Ovary (tissue), 9 donors: ENCODE measurements around the gene GPD1L. TPM values are rescaled to one million over a fixed set of nuclear protein-coding genes. Genes with fewer than 3 reads are reported as not detected.

Experiments used
- DNase-seq, 5 donors: peaks; one replicate each; pipeline ENCODE4 v3.0.0-alpha.2; 2019 to 2020
- H3K27ac ChIP-seq, 2 donors: fragments of 200-600 bp; one replicate each; pipeline versions ENCODE4 v1.5.1 to v1.8.0; 2019 to 2022
- H3K27me3 ChIP-seq: fragments of 200-600 bp; one replicate; pipeline ENCODE4 v1.8.0; 2022
- H3K36me3 ChIP-seq: fragments of 200-600 bp; sonication (generic); one replicate; pipeline ENCODE4 v1.5.1; 2019
- H3K4me1 ChIP-seq: one replicate; pipeline ENCODE4 v1.8.1; 2013; ENCODE audit warnings: mild to moderate bottlenecking, moderate library complexity; ENCODE audit not compliant: insufficient read depth
- H3K4me3 ChIP-seq: fragments of 200-600 bp; sonication (generic); one replicate; pipeline ENCODE4 v1.5.1; 2017
- H3K9me3 ChIP-seq, 2 donors: fragments of 200-600 bp in 1 of 2; sonication (generic) in 1 of 2; one replicate each; pipeline versions ENCODE4 v1.5.1 to v1.8.1; 2013 to 2019; ENCODE audit warnings: mild to moderate bottlenecking in 1 of 2, moderate library complexity in 1 of 2
- CTCF ChIP-seq, 3 donors: fragments of 450-650 bp in 2 of 3; fragments of 200-600 bp in 1 of 3; IDR thresholded peaks; one replicate each; pipeline versions ENCODE4 v1.5.1 to v1.8.0; 2016 to 2022; ENCODE audit warnings: antibody characterized with exemption in 3 of 3, mild to moderate bottlenecking in 1 of 3
- EP300 ChIP-seq: sonication (generic); formaldehyde crosslinking; IDR thresholded peaks from one replicate; pipeline ENCODE4 v1.6.1; 2017; ENCODE audit warnings: antibody characterized with exemption
- POLR2A ChIP-seq: fragments of 450-650 bp; IDR thresholded peaks from one replicate; pipeline ENCODE4 v1.6.1; 2017; ENCODE audit warnings: antibody characterized with exemption, mild to moderate bottlenecking, moderate library complexity
- WGBS, 3 donors: extraction: QIAGEN DNeasy Blood & Tissue Kit in 1 of 3; methylation state at CpG; one replicate each; pipeline versions ENCODE4 v1.1.5 to v1.1.7; 2013 to 2017; 5-methylcytosine and 5-hydroxymethylcytosine counted together
- intact Hi-C, 4 donors: fragments of 100-400 bp; cut with DNase I; formaldehyde crosslinking; loops; one replicate each; pipeline versions ENCODE4 v1.11.0 to v1.15.1; 2022 to 2023
- polyA plus RNA-seq, 2 donors: library from polyadenylated mRNA; stranded (reverse); fragments of 200-250 nt in 1 of 2; fragments of 350-450 nt in 1 of 2; fragmentation: Illumina TruSeq in 1 of 2; extraction: RNeasy Lipid Tissue Mini Kit (QIAGEN cat#74804) in 1 of 2; gene quantifications; one replicate each; pipeline ENCODE4 v1.2.3, GENCODE V29; 2013 to 2014
- total RNA-seq, 7 donors: library from RNA; depleted of rRNA in 2 of 7; stranded (reverse); fragments of >200 nt in 2 of 7; fragmentation: NEBNext Ultra II Directional in 3 of 7; extraction: Animal tissue kit (Norgen Biotek cat#: 25700) in 3 of 7; gene quantifications; one replicate each; pipeline versions ENCODE4 v1.1.0 to v1.2.4, GENCODE V29; 2016 to 2023
- donor health status: DM: no; HTN: no; CAD: no; lungs with moderate emphysema.
- donor health status: DM: no; HTN: no; CAD: no.
- donor health status: Bipolar disorder and iron deficiency.
- donor health status: DM: yes; HTN: yes; CAD: no.
- donor health status: DM: no; HTN: no; CAD: no.
- donor health status: DM: yes; HTN: yes; CAD: no.

Gene GPD1L
- total and polyA plus RNA-seq, 9 donors: 14.4 to 38.4 (median 29.4) TPM

- WGBS, 3 donors: 75 to 91% (median 88%) methylated on average over 2 of the region's 2 CpGs
- intact Hi-C loops: no loop called here
These were observed 26.3 kb downstream of the GPD1L start for GRCh38 chr3:32132706-32133105.

GRCh38 chr3:32136703-32137102 is 30.3 kb downstream of the GPD1L start:
- no peaks in the 10 kb centered on the region for H3K9me3 ChIP-seq
- H3K27me3 ChIP-seq: no peaks in the 10 kb centered on the region
- TF ChIP-seq POLR2A: no peak
- TF ChIP-seq EP300: no peak
- no peak for TF ChIP-seq CTCF (IDR thresholded peaks at IDR 0.05)
- H3K27ac ChIP-seq: no peak overlapping the region
- no peaks in the 10 kb centered on the region for H3K36me3 ChIP-seq
- 86 to 100% (median 100%) methylated on average over 1 of the region's 1 CpG for WGBS, 3 donors
- DNase-seq: no peak
- intact Hi-C loops: loop anchor here in 1 of 4 donors (5.0 kb wide), 1 partner anchor 109 kb away; no protein-coding TSS in a partner anchor
- H3K4me3 ChIP-seq: no peak overlapping the region
- peaks cover 4% of the 10 kb centered on the region for H3K4me1 ChIP-seq

More at GRCh38 chr3:32132706-32133105, 26.3 kb downstream of the GPD1L start:
- Histone ChIP-seq H3K27ac (no peak overlapping the region), H3K9me3 (no peaks in the 10 kb centered on the region), H3K27me3 (no peaks in the 10 kb centered on the region), H3K4me1 (peaks cover 4% of the 10 kb centered on the region), H3K36me3 (no peaks in the 10 kb centered on the region), H3K4me3 (no peak overlapping the region)
- no peak for TF ChIP-seq CTCF (IDR thresholded peaks at IDR 0.05)
- no peak for TF ChIP-seq POLR2A
- no peak for TF ChIP-seq EP300
- DNase-seq: no peak

- WGBS, 3 donors: 71 to 74% (median 72%) methylated on average over 4 of the region's 4 CpGs
- Histone ChIP-seq H3K36me3 (no peaks in the 10 kb centered on the region), H3K4me1 (peaks cover 2% of the 10 kb centered on the region), H3K9me3 (no peaks in the 10 kb centered on the region), H3K27ac (no peak overlapping the region), H3K27me3 (no peaks in the 10 kb centered on the region), H3K4me3 (no peak overlapping the region)
- intact Hi-C loops: loop anchor here in 1 of 4 donors (5.0 kb wide), 1 partner anchor 111 kb away; no protein-coding TSS in a partner anchor
- no peak for TF ChIP-seq CTCF (IDR thresholded peaks at IDR 0.05)
- no peak for TF ChIP-seq EP300
- no peak for TF ChIP-seq POLR2A
- no peak for DNase-seq
These were observed 31.4 kb downstream of the GPD1L start for GRCh38 chr3:32137870-32138269.

GRCh38 chr3:32138545-32139104 is 32.2 kb downstream of the GPD1L start:
- intact Hi-C loops: loop anchor here in 1 of 4 donors (5.0 kb wide), 1 partner anchor 111 kb away; no protein-coding TSS in a partner anchor

More at GRCh38 chr3:32138545-32139104, 32.2 kb downstream of the GPD1L start:
- Histone ChIP-seq H3K36me3 (no peaks in the 10 kb centered on the region), H3K27me3 (no peaks in the 10 kb centered on the region), H3K4me3 (no peak overlapping the region), H3K4me1 (no peaks in the 10 kb centered on the region), H3K27ac (no peak overlapping the region), H3K9me3 (no peaks in the 10 kb centered on the region)
- TF ChIP-seq EP300 (no peak), POLR2A (no peak), CTCF (IDR thresholded peaks at IDR 0.05) (no peak)
- 76 to 82% (median 77%) methylated on average over 8 of the region's 8 CpGs for WGBS, 3 donors
- no peak for DNase-seq
